ENCODE data around the gene CST9L. TPM values are rescaled to one million over a fixed set of nuclear protein-coding genes. Genes with fewer than 3 reads are reported as not detected.

CST9L gene
- total RNA-seq, 1 donor from 2014 or later, result not detected

DNA sequence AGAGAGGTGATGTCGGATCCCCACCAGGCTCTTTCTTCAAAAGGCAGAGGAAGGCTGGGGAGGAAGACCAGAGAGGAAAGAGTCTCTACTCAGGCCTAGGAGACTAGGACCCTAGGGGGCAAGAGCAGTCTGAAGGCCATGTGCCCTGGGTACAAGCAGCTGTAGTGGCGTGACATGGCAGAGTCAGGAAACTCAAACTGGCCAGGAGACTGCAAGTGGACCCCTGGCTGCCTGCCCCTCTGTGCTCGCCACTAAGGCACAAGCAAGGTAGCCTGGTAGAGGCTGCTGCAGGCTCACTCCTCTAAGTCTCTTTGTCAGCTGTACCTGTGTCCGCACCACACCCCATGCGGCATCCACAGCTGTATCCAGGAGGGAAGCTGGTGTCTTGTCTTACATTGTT, 19.9 kb downstream of the CST9L start:
- DNase-seq (ENCODE audit: low read depth), result no peak
- no peak overlapping the region for H3K4me3 ChIP-seq (ENCODE audit: low read depth, low read length)

DNA sequence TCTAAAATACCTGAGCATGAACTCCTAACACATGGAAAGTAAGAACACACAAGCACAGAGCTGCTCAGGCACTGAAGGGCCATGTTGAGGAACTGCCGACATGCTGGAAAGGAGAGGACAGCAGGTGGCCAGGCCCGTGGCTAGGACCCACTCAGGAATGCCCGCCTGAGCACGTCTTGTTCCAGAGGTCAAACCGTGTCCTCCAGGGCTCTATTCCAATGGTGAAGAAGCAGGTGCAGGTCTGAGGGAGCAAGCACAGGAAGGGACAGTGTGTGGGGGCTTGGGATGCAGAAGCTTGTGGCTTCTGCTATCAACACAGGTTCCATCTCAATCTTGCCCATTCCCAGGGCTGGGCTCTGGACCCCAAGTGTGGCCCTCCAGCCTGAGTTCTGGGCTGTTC, 20.7 kb downstream of the CST9L start:
- no peak for DNase-seq (ENCODE audit: low read depth)
- TF ChIP-seq, protein P1, sequence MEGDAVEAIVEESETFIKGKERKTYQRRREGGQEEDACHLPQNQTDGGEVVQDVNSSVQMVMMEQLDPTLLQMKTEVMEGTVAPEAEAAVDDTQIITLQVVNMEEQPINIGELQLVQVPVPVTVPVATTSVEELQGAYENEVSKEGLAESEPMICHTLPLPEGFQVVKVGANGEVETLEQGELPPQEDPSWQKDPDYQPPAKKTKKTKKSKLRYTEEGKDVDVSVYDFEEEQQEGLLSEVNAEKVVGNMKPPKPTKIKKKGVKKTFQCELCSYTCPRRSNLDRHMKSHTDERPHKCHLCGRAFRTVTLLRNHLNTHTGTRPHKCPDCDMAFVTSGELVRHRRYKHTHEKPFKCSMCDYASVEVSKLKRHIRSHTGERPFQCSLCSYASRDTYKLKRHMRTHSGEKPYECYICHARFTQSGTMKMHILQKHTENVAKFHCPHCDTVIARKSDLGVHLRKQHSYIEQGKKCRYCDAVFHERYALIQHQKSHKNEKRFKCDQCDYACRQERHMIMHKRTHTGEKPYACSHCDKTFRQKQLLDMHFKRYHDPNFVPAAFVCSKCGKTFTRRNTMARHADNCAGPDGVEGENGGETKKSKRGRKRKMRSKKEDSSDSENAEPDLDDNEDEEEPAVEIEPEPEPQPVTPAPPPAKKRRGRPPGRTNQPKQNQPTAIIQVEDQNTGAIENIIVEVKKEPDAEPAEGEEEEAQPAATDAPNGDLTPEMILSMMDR (conservative IDR thresholded peaks at IDR 0.05; ENCODE audit: low read depth, low read length), result no peak
- H3K4me3 ChIP-seq (ENCODE audit: low read depth, low read length), result no peak overlapping the region

More for the DNA sequence above, 19.9 kb downstream of the CST9L start:
- TF ChIP-seq, protein P1 (conservative IDR thresholded peaks at IDR 0.05; ENCODE audit: low read depth, low read length), result no peak

DNA sequence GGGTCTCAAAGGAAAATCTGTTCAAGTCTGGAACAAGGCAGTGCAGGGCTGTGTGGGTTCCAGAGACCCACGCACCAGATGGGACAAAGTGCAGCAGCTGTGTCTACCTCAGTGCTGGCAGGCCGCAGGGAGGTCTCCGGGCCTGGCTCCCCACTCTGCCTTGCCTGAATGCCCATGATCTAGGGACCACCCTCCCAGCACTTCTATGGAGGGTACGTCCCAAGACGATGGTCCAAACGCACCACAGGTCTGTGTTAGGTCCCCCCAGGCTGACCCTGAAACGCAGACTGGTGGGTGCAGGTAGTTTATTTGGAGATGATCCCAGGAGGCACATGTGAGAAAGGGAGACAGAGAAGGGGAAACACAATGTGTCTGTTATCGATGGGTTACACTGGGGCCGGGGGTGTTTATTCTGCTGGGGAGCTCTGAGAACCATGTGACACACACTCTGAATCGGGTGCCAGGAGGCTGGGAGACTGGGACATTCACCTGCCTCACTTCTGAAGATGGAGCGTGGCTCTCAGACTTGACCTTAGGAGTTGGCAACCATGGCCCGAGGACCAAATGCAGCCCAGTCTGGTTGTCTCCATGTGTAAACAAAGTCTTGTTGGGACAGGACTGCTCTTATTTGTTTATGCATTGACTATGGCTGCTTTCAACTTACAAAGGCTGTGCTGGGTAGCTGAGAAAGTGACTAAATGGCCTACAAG, 21.7 kb downstream of the CST9L start:
- TF ChIP-seq, protein P1 (conservative IDR thresholded peaks at IDR 0.05; ENCODE audit: low read depth, low read length), result no peak
- DNase-seq (ENCODE audit: low read depth), result no peak
- H3K4me3 ChIP-seq (ENCODE audit: low read depth, low read length), result no peak overlapping the region

DNA sequence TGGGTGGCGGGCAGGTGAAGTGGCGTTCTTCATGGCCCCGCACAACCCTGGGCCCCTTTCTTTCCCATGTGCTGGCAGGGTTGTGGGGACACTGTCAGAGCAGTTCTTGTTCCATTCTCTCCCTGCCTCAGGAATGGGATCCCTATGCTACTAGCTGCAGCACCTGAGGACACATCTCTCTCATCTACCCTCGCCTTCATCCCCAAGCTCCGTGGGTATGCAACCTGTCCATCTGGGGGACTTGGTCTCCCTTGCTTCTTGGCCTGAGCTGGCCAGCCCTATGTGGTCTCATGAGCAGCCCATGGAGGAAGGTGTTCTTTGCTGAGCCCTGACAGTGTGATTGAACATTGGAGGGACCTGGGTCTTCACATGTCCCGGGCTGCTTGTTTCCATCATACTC, 24.2 kb downstream of the CST9L start:
- no peak overlapping the region for H3K4me3 ChIP-seq (ENCODE audit: low read depth, low read length)
- TF ChIP-seq, protein P1 (conservative IDR thresholded peaks at IDR 0.05; ENCODE audit: low read depth, low read length), result no peak
- DNase-seq (ENCODE audit: low read depth), result no peak

DNA sequence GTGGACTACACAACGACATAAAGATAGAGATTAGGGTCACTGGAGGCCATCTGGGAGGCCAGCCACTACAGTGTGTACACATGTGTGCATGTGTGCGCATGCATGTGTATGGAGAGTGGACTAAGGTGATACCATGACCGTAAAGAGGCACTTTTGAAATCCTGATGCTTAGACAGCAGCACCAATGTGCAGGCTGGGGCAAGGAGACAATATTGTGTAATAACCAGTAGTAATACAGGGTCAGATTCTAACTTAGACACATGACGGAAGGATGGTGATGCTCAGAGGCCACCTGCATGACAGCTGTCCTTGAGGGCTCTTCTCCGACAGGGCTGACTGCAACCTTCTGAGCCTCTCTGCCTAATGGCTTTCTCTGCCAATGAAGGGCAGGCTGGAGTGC, 25.5 kb downstream of the CST9L start:
- DNase-seq (ENCODE audit: low read depth), result no peak
- TF ChIP-seq, protein P1 (conservative IDR thresholded peaks at IDR 0.05; ENCODE audit: low read depth, low read length), result no peak
- H3K4me3 ChIP-seq (ENCODE audit: low read depth, low read length), result no peak overlapping the region

DNA sequence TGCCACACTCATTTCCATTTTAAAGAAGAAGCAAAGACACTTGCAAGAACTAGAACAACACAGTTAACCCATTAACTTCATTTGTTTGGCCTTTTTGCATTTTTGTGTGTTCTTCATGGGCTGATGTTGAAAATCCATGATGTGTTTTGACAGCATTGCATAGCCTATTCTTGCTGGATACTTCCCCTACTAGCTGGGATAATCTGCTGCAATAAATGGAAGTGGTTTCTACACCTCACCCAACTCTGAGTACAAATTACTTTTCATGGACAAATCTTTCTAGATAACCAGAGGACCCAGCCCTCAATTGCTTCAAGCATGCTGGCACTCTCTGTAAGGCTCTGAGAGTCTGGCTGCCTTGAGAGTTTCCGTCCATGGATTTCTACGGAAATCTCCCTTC, 26.5 kb downstream of the CST9L start:
- H3K4me3 ChIP-seq (ENCODE audit: low read depth, low read length), result no peak overlapping the region
- TF ChIP-seq, protein P1 (conservative IDR thresholded peaks at IDR 0.05; ENCODE audit: low read depth, low read length), result no peak
- no peak for DNase-seq (ENCODE audit: low read depth)

DNA sequence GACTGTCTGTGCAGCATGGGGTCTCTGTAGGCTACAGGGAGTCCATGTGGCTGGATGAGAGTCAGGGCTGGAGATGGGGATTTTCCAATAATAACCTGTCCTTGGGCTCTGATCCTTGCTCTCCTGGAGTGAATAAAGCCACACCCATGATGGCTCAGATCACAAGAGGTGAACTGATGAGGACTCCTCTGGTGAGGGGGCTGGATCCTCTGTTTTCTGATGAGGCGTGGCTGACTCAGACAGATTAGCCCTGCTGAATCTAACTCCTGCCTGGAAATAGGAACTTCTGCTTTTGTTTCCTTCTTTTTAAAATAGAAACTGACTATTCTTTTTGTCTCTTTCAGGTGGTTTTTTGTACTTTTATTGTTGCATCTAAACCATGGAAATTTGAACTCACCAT, 27.0 kb downstream of the CST9L start:
- no peak for DNase-seq (ENCODE audit: low read depth)
- H3K4me3 ChIP-seq (ENCODE audit: low read depth, low read length), result no peak overlapping the region
- TF ChIP-seq, protein P1 (conservative IDR thresholded peaks at IDR 0.05; ENCODE audit: low read depth, low read length), result no peak

All from epithelial cell of proximal tubule (primary cell).